Gastroesophageal sphincter (tissue), 3 donors: ENCODE results near the gene GABRD.

Experiments
- CTCF ChIP-seq, 4 experiments: fragments of 200-600 bp in 2 of 4; fragments of 450-650 bp in 2 of 4; sonication (generic) in 1 of 4; IDR thresholded peaks; one replicate each; pipeline ENCODE4 v1.5.1; 2017 to 2019; ENCODE audit warnings: antibody characterized with exemption in 4 of 4, mild to moderate bottlenecking in 2 of 4, moderate library complexity in 2 of 4
- EP300 ChIP-seq: sonication (generic); formaldehyde crosslinking; IDR thresholded peaks from one replicate; pipeline ENCODE4 v1.6.1; 2017; ENCODE audit warnings: antibody characterized with exemption, mild to moderate bottlenecking
- POLR2A ChIP-seq, 2 donors: fragments of 450-650 bp; IDR thresholded peaks; one replicate each; pipeline ENCODE4 v1.6.1; 2017; ENCODE audit warnings: antibody characterized with exemption in 2 of 2, mild to moderate bottlenecking in 2 of 2, moderate library complexity in 1 of 2
- POLR2AphosphoS5 ChIP-seq: sonication (generic); formaldehyde crosslinking; IDR thresholded peaks from one replicate; pipeline ENCODE4 v1.6.1; 2017; ENCODE audit warnings: antibody characterized with exemption

- no peak for TF ChIP-seq CTCF (IDR thresholded peaks at IDR 0.05)
- TF ChIP-seq EP300: no peak
- TF ChIP-seq POLR2A (IDR thresholded peaks at IDR 0.05): no peak
- TF ChIP-seq POLR2AphosphoS5: no peak
Observed at GRCh38 chr1:2004856-2005255, 14.3 kb upstream of the GABRD start.
